GM23248 (cell line): Measurements from ENCODE around the gene RASGRP2.

Experiments
- EZH2 ChIP-seq: fragments of 200-600 bp; sonication (generic); IDR thresholded peaks from 2 replicates; pipeline ENCODE4 v1.6.1; 2018; ENCODE audit warnings: antibody characterized with exemption, mild to moderate bottlenecking; ENCODE audit not compliant: insufficient read depth, poor library complexity, severe bottlenecking
- EZH2phosphoT487 ChIP-seq: fragments of 200-600 bp; sonication (generic); IDR thresholded peaks from 2 replicates; pipeline ENCODE4 v1.6.1; 2018; ENCODE audit warnings: antibody characterized with exemption, moderate library complexity, mild to moderate bottlenecking, low read depth; ENCODE audit not compliant: insufficient read depth

GRCh38 chr11:64721359-64721699, 22.6 kb downstream of the RASGRP2 start:
- TF ChIP-seq EZH2 (no peak), EZH2phosphoT487 (no peak)
